H1 (cell line): ENCODE results near the gene PKD1L1. TPM values are rescaled to one million over a fixed set of nuclear protein-coding genes. Genes with fewer than 3 reads are reported as not detected.

Source experiments
- CTCF ChIA-PET: fragments of 300-600 bp; sonication (Branson Sonifier 250); formaldehyde crosslinking; loops from one replicate; lab custom pipeline; 2021; ENCODE audit not compliant: partially characterized antibody; lab: Charles Lee
- POLR2A ChIA-PET: fragments of 300-600 bp; sonication (Branson Sonifier 250); formaldehyde crosslinking; loops from one replicate; lab custom pipeline; 2021; ENCODE audit warnings: inconsistent platforms; ENCODE audit not compliant: partially characterized antibody; lab: Charles Lee
- DNase-seq, 2 experiments: peaks; one replicate each; pipeline versions ENCODE4 v3.0.0 to v3.0.0-alpha.2; 2010 to 2022; ENCODE audit warnings: low spot score in 2 of 2, low read depth in 1 of 2, mixed read lengths in 1 of 2
- FAIRE-seq: peaks from 2 replicates; lab custom pipeline; 2011; peaks lifted over from hg19 to GRCh38; lab: Jason Lieb, UNC
- H2AFZ ChIP-seq: 2 replicates; pipeline ENCODE4 v1.8.1; 2012; ENCODE audit warnings: low read length, inconsistent platforms
- H2AK5ac ChIP-seq: 2 replicates; pipeline ENCODE4 v1.6.1; 2013; ENCODE audit warnings: low read depth, low read length
- H2BK120ac ChIP-seq: replicated peaks from 2 replicates; pipeline ENCODE3; 2013; ENCODE audit warnings: low read depth, low read length, inconsistent platforms
- H2BK12ac ChIP-seq: 2 replicates; pipeline ENCODE4 v1.6.1; 2013; ENCODE audit warnings: low read depth, low read length
- H2BK15ac ChIP-seq: 2 replicates; pipeline ENCODE4 v1.6.1; 2013; ENCODE audit warnings: low read length
- H2BK20ac ChIP-seq: 2 replicates; pipeline ENCODE4 v1.6.1; 2013; ENCODE audit warnings: low read length
- H2BK5ac ChIP-seq: 2 replicates; pipeline ENCODE4 v1.6.1; 2013; ENCODE audit warnings: low read depth, low read length
- H3K14ac ChIP-seq: 2 replicates; pipeline ENCODE4 v1.6.1; 2013; ENCODE audit warnings: inconsistent platforms; ENCODE audit not compliant: insufficient read length
- H3K18ac ChIP-seq: 2 replicates; pipeline ENCODE4 v1.6.1; 2013; ENCODE audit warnings: low read length; ENCODE audit errors: extremely low read depth
- H3K23ac ChIP-seq: 2 replicates; pipeline ENCODE4 v1.6.1; 2013; ENCODE audit warnings: inconsistent platforms; ENCODE audit not compliant: insufficient read length
- H3K23me2 ChIP-seq: 2 replicates; pipeline ENCODE4 v1.6.1; 2013; ENCODE audit warnings: low read depth, low read length
- H3K27ac ChIP-seq: 2 replicates; pipeline ENCODE4 v1.6.1; 2011; ENCODE audit warnings: low read depth, low read length, inconsistent platforms
- H3K27me3 ChIP-seq, 4 experiments: replicated peaks in 1 of 4; 1 replicate in 1 of 4; 2 replicates in 3 of 4; pipeline versions ENCODE4 v1.6.1 to v1.8.1; 2011 to 2013; ENCODE audit warnings: low read length in 3 of 4, mild to moderate bottlenecking in 3 of 4, inconsistent platforms in 2 of 4, mixed read lengths in 2 of 4, moderate library complexity in 1 of 4; ENCODE audit not compliant: control insufficient read depth in 3 of 4, insufficient read depth in 3 of 4; ENCODE audit errors: extremely low read depth in 1 of 4
- H3K36me3 ChIP-seq, 4 experiments: 2 replicates each; pipeline versions ENCODE4 v1.6.1 to v1.8.1; 2011 to 2013; ENCODE audit warnings: mild to moderate bottlenecking in 4 of 4, low read length in 3 of 4, moderate library complexity in 2 of 4, control low read depth in 1 of 4, inconsistent platforms in 1 of 4; ENCODE audit not compliant: insufficient read depth in 4 of 4, control insufficient read depth in 2 of 4
- H3K4ac ChIP-seq: replicated peaks from 2 replicates; pipeline ENCODE3; 2013; ENCODE audit warnings: low read length, low read depth, mixed read lengths, inconsistent platforms; ENCODE audit not compliant: insufficient read length
- H3K4me1 ChIP-seq, 4 experiments: replicated peaks in 1 of 4; 1 replicate in 1 of 4; 2 replicates in 3 of 4; pipeline versions ENCODE4 v1.6.1 to v1.8.1; 2011 to 2013; ENCODE audit warnings: low read length in 3 of 4, inconsistent platforms in 2 of 4, mixed read lengths in 1 of 4; ENCODE audit not compliant: insufficient read depth in 4 of 4, control insufficient read depth in 3 of 4
- H3K4me2 ChIP-seq, 2 experiments: 2 replicates each; pipeline versions ENCODE4 v1.6.1 to v1.8.1; 2011 to 2013; ENCODE audit warnings: low read depth in 2 of 2, low read length in 2 of 2, control low read depth in 1 of 2, inconsistent platforms in 1 of 2, mild to moderate bottlenecking in 1 of 2; ENCODE audit not compliant: insufficient read depth in 1 of 2
- H3K4me3 ChIP-seq, 4 experiments: fragments of 200-600, 300-600 bp in 1 of 4; sonication (generic), shearing (Covaris generic), sonication (Bioruptor Twin) in 1 of 4; 2 replicates each; pipeline versions ENCODE4 v1.5.1 to v1.8.1; 2011 to 2016; ENCODE audit warnings: low read length in 4 of 4, low read depth in 3 of 4, control low read depth in 2 of 4, inconsistent platforms in 2 of 4, mild to moderate bottlenecking in 2 of 4, mixed read lengths in 1 of 4, moderate library complexity in 1 of 4; ENCODE audit not compliant: insufficient read depth in 2 of 4; ENCODE audit errors: extremely low read depth in 1 of 4
- H3K56ac ChIP-seq: replicated peaks from 2 replicates; pipeline ENCODE3; 2013; ENCODE audit warnings: low read depth, mild to moderate bottlenecking, mixed read lengths, low read length, inconsistent platforms; ENCODE audit not compliant: insufficient read length
- H3K79me1 ChIP-seq: 2 replicates; pipeline ENCODE4 v1.6.1; 2013; ENCODE audit warnings: low read depth, low read length, control low read depth
- H3K79me2 ChIP-seq, 2 experiments: 2 replicates each; pipeline versions ENCODE4 v1.6.1 to v1.8.1; 2012 to 2013; ENCODE audit warnings: low read length in 2 of 2, mild to moderate bottlenecking in 2 of 2, inconsistent platforms in 1 of 2; ENCODE audit not compliant: insufficient read depth in 2 of 2, control insufficient read depth in 1 of 2
- H3K9ac ChIP-seq, 4 experiments: replicated peaks in 1 of 4; 1 replicate in 1 of 4; 2 replicates in 3 of 4; pipeline versions ENCODE4 v1.6.1 to v1.8.1; 2011 to 2013; ENCODE audit warnings: low read depth in 3 of 4, low read length in 3 of 4, control low read depth in 2 of 4, mild to moderate bottlenecking in 2 of 4, moderate library complexity in 2 of 4, inconsistent platforms in 1 of 4; ENCODE audit errors: extremely low read depth in 1 of 4
- H3K9me3 ChIP-seq, 2 experiments: 2 replicates each; pipeline versions ENCODE4 v1.6.1 to v1.8.1; 2012 to 2013; ENCODE audit warnings: mild to moderate bottlenecking in 2 of 2, moderate library complexity in 2 of 2, control low read depth in 1 of 2, inconsistent platforms in 1 of 2, low read depth in 1 of 2, low read length in 1 of 2, mixed read lengths in 1 of 2; ENCODE audit not compliant: insufficient read depth in 2 of 2
- H4K20me1 ChIP-seq, 2 experiments: replicated peaks in 1 of 2; 2 replicates each; pipeline versions ENCODE3 to v1.8.1; 2011 to 2013; ENCODE audit warnings: inconsistent platforms in 2 of 2, low read length in 2 of 2, mild to moderate bottlenecking in 1 of 2; ENCODE audit not compliant: insufficient read depth in 2 of 2, control insufficient read depth in 1 of 2
- H4K5ac ChIP-seq: 2 replicates; pipeline ENCODE4 v1.6.1; 2013; ENCODE audit warnings: low read length, low read depth, mixed read lengths, inconsistent platforms; ENCODE audit not compliant: insufficient read length
- H4K8ac ChIP-seq: 2 replicates; pipeline ENCODE4 v1.8.0; 2013; ENCODE audit warnings: mild to moderate bottlenecking, moderate library complexity, low read length, inconsistent platforms; ENCODE audit not compliant: insufficient read depth; ENCODE audit errors: extremely low read depth
- H4K91ac ChIP-seq: replicated peaks from 2 replicates; pipeline ENCODE3; 2013; ENCODE audit warnings: low read length, mixed read lengths, inconsistent platforms; ENCODE audit not compliant: insufficient read length
- SP1 ChIP-seq: IDR thresholded peaks from 2 replicates; pipeline ENCODE4 v1.6.1; 2011; ENCODE audit warnings: low read depth, low read length
- WGBS, 2 experiments: shearing (Covaris generic) in 1 of 2; methylation state at CpG; one replicate each; pipeline versions ENCODE4 v1.1.6 to v1.1.7; 2013 to 2015; ENCODE audit warnings: low lambda C conversion rate in 2 of 2, mixed read lengths in 2 of 2, inconsistent platforms in 1 of 2, low coverage in 1 of 2, missing lambda C conversion rate in 1 of 2; ENCODE audit not compliant: insufficient replicate concordance in 2 of 2, insufficient coverage in 1 of 2, insufficient read length in 1 of 2; ENCODE audit errors: extremely low coverage in 1 of 2, missing lambda C conversion rate in 1 of 2; 5-methylcytosine and 5-hydroxymethylcytosine counted together
- polyA plus RNA-seq, 7 experiments: library from polyadenylated mRNA; depleted of rRNA in 3 of 7; stranded (reverse) in 5 of 7; unstranded in 2 of 7; fragments of >200 nt in 5 of 7; fragments of 200-250 nt in 2 of 7; gene quantifications; 1 replicate in 5 of 7; 2 replicates in 1 of 7; 4 replicates in 1 of 7; pipeline versions ENCODE4 v1.2.1 to v1.2.3, GENCODE V29; 2011 to 2013; ENCODE audit warnings: missing spikeins in 2 of 7, mixed read lengths in 2 of 7
- total RNA-seq: library from RNA; stranded (reverse); fragmentation: NEBNext Ultra II Directional; extraction: Animal tissue kit (Norgen Biotek cat#: 25700); gene quantifications from 2 replicates; pipeline ENCODE4 v1.2.1, GENCODE V29; 2021

PKD1L1 gene
- total and polyA plus RNA-seq, 2 of the 8 experiments (the other 6 are each of a cell fraction or from before 2014, with no cell fraction given): 0.22 to 0.35 TPM

GRCh38 chr7:47739891-47740290 lies 208.4 kb downstream of the PKD1L1 start:
- no peak overlapping the region for H3K27ac ChIP-seq
- peaks cover 0 to 10% (median 7%) of the 10 kb centered on the region in 4 experiments; a peak in 5 of 7 replicates for H3K4me1 ChIP-seq
- FAIRE-seq (no peak), DNase-seq (no peak)
- WGBS, 2 experiments: 93% methylated on average over 8 of the region's 8 CpGs; no CpG with 5 or more reads in 1 of the 2 experiments
- H3K4ac ChIP-seq: no peak overlapping the region
- no peak overlapping the region for H3K4me2 ChIP-seq
- H2BK12ac ChIP-seq: no peak overlapping the region
- no peaks in the 10 kb centered on the region for H3K36me3 ChIP-seq
- H3K79me2 ChIP-seq: no peaks in the 10 kb centered on the region
- H3K14ac ChIP-seq: no peak overlapping the region
- no peak overlapping the region for H3K23ac ChIP-seq
- no peak overlapping the region for H2AFZ ChIP-seq
- no peaks in the 10 kb centered on the region for H3K9me3 ChIP-seq
- no peak overlapping the region for H2BK20ac ChIP-seq
- POLR2A ChIA-PET: no interaction called here
- H4K5ac ChIP-seq: no peak overlapping the region
- no peaks in the 10 kb centered on the region for H3K79me1 ChIP-seq
- H4K8ac ChIP-seq: no peak overlapping the region
- H2BK5ac ChIP-seq: no peak overlapping the region
- no peak overlapping the region for H3K4me3 ChIP-seq
- no peak overlapping the region for H3K18ac ChIP-seq
- CTCF ChIA-PET: no interaction called here
- TF ChIP-seq SP1: no peak
- TF ChIP-seq, all 59 proteins: peak for 0
- Histone ChIP-seq H3K27me3 (peaks cover 0 to 2% (median 0%) of the 10 kb centered on the region in 4 experiments; a peak in 1 of 7 replicates), H4K91ac (no peak overlapping the region), H2BK120ac (no peak overlapping the region), H4K20me1 (no peaks in the 10 kb centered on the region), H3K23me2 (no peaks in the 10 kb centered on the region), H2AK5ac (no peak overlapping the region), H3K56ac (no peak overlapping the region), H2BK15ac (no peak overlapping the region), H3K9ac (no peak overlapping the region)
